GM19468 (cell line): ENCODE results near the gene PGBD2.
"Not testable (repeated sequence)": the region's sequence is repeated elsewhere in the genome, so short reads cannot be mapped to it uniquely, and the experiment has no call there.

ENCODE experiments used
- ATAC-seq: cut with Tn5 transposase; IDR thresholded peaks from one replicate; pipeline ENCODE4 v1.9.1; 2021; ENCODE audit warnings: mild to moderate bottlenecking, moderate library complexity, moderate number of reproducible peaks; ENCODE audit not compliant: unreplicated experiment; ENCODE audit errors: extremely low read depth

The PGBD2 gene

GRCh38 chr1:248886237-248886895, 19.7 kb upstream of the PGBD2 start:
- ATAC-seq: no peak

DNA sequence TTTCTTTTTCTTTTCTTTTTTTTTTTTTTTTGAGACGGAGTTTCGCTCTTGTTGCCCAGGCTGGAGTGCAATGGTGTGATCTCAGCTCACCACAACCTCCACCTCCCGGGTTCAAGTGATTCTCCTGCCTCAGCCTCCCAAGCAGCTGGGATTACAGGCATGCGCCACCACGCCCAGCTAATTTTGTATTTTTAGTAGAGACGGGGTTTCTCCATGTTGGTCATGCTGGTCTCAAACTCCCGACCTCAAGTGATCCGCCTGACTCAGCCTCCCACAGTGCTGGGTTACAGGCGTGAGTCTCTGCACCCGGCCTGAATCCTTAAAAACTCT, 16.2 kb upstream of the PGBD2 start:
- not testable (repeated sequence) for ATAC-seq

GRCh38 chr1:248890549-248891498, 15.2 kb upstream of the PGBD2 start:
- ATAC-seq: no peak

GRCh38 chr1:248891758-248892157, 14.3 kb upstream of the PGBD2 start:
- no peak for ATAC-seq

GRCh38 chr1:248892590-248892989, 13.4 kb upstream of the PGBD2 start:
- no peak for ATAC-seq

- ATAC-seq: no peak
Measured at GRCh38 chr1:248894837-248895236, 11.2 kb upstream of the PGBD2 start.

GRCh38 chr1:248897412-248898337, 8.4 kb upstream of the PGBD2 start:
- ATAC-seq: no peak

DNA sequence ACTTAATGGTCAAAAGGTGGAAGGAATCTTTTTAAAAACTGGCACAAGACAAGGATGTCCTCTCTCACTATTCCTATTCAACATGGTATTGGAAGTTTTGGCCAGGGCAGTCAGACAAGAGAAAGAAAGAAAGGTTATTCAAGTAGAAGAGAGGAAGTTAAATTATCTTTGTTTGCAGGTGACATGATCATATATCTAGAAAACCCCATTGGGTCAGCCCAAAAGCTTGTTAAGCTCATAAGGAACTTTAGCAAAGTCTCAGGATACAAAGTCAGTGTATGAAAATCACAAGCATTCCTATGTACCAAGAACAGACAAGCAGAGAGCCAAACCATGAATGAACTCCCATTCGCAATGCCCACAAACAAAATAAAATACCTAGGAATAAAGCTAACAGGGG, 5.4 kb upstream of the PGBD2 start:
- ATAC-seq: no peak

GRCh38 chr1:248901578-248901977, 4.5 kb upstream of the PGBD2 start:
- no peak for ATAC-seq

- no peak for ATAC-seq
Measured at GRCh38 chr1:248904437-248905216, 1.4 kb upstream of the PGBD2 start.

DNA sequence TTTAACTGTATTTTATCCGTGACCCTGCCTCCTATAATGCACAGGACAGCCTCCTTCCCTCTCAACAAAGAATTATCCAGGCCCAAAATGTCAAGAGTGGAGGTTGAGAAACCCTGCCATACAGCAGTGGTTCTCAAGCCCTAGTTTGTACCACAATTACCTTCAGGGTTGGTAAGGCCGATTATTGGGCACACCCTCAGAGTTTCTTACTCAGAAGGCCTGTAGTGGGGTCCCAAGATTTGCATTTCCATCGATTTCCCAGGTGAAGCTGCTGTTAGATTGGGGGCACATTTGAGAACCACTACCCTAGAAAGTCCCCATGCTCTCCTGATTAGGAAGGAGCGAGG, 400 bp upstream of the PGBD2 start:
- ATAC-seq: no peak

- no peak for ATAC-seq
Measured at GRCh38 chr1:248906753-248907661, 972 bp downstream of the PGBD2 start.

DNA sequence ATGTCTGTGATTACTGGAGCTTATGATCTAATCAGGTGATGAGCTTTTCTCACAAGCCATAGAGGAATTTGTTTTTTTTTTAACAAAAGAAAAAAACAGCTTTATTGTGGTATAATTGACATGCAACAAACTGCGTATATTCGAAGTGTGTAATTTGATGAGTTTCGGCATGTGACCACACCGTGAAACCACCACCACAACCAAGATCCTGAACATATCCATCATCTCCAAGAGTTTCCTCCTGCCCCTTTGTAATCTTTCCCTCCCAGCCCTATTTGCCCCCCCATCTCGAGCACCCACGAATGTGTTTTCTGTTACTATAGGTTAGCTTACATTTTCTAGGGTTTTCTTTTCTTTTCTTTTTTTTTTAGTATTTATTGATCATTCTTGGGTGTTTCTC, 4.7 kb downstream of the PGBD2 start:
- no peak for ATAC-seq

DNA sequence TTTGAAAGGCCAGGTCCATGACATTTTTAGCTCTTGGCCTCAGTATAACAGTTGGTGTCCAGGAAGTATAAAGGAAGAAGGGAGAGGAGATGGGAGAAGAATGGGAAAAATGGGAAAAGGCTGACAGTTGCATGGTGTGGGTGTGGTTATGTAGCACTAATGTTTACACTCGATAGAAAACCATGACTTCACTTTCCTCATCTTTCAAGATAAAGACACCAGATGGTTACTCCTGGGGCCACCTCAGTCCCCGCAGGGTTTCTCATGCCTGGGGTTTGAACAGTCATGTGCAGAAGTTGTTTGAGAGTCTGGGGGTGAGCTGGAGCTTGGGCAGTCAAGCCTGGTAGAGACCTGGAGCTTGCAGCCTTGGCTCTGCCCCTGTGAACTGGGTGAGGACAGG, 7.9 kb downstream of the PGBD2 start:
- ATAC-seq: no peak

DNA sequence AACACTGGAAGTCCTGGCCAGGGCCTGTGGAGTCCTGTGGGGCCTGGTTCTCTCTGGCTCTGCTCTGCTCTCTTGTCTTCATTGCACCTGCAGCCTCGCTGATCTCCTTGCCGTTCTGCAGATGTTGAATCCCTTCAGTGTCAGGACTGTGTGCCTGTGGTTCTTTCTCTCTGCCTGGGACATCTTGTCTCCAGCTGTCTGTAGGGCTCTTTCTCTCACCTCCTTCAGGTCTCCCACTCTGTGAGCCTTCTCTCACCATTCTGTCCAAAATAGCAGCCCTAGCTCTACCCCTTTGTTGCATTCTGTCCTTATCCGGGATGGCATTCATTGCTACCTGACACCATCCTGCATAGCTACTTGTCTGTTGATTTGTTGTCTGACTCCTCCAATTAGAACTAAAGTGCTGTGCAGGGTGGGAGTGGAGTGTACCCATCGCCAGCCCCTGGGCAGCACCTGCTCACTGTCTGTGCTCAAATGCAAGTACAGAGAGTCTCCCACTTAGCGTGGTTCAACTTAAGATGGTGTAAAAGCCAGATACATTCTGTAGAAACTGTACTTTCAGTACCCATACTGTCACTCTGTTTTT, 8.9 kb downstream of the PGBD2 start:
- ATAC-seq: no peak

GRCh38 chr1:248918131-248918530, 12.1 kb downstream of the PGBD2 start:
- no peak for ATAC-seq

GRCh38 chr1:248923352-248924338, 17.6 kb downstream of the PGBD2 start:
- ATAC-seq: no peak
